Spleen (tissue), 11 donors: Measurements from ENCODE around the gene BEND5. TPM values are rescaled to one million over a fixed set of nuclear protein-coding genes. Genes with fewer than 3 reads are reported as not detected.

Experiments
- DNase-seq: peaks from one replicate; pipeline ENCODE4 v3.0.0-alpha.2; 2020
- H3K27ac ChIP-seq, 8 donors: fragments of 200-600 bp; sonication (generic) in 7 of 8; 1 replicate in 4 of 8; 2 replicates in 4 of 8; pipeline versions ENCODE4 v1.5.0 to v1.8.0; 2016 to 2021; ENCODE audit warnings: inconsistent platforms in 4 of 8, mild to moderate bottlenecking in 4 of 8, moderate library complexity in 1 of 8
- H3K27me3 ChIP-seq, 7 donors: fragments of 200-600 bp; sonication (generic) in 6 of 7; replicated peaks in 1 of 7; 1 replicate in 4 of 7; 2 replicates in 3 of 7; pipeline versions ENCODE4 v1.5.0 to v1.8.0; 2016 to 2021; ENCODE audit warnings: inconsistent platforms in 3 of 7, mild to moderate bottlenecking in 1 of 7
- H3K36me3 ChIP-seq, 6 donors: fragments of 200-600 bp; sonication (generic) in 5 of 6; 1 replicate in 4 of 6; 2 replicates in 2 of 6; pipeline versions ENCODE4 v1.5.0 to v1.8.0; 2016 to 2021; ENCODE audit warnings: inconsistent platforms in 2 of 6
- H3K4me1 ChIP-seq, 6 donors: fragments of 200-600 bp; sonication (generic) in 5 of 6; 1 replicate in 3 of 6; 2 replicates in 3 of 6; pipeline versions ENCODE4 v1.5.0 to v1.8.0; 2016 to 2021; ENCODE audit warnings: inconsistent platforms in 3 of 6
- H3K4me3 ChIP-seq, 8 donors: fragments of 200-600 bp; sonication (generic) in 7 of 8; 1 replicate in 4 of 8; 2 replicates in 4 of 8; pipeline versions ENCODE4 v1.5.0 to v1.8.0; 2016 to 2021; ENCODE audit warnings: inconsistent platforms in 4 of 8, mild to moderate bottlenecking in 4 of 8, moderate library complexity in 2 of 8
- H3K9me3 ChIP-seq, 8 donors: fragments of 200-600 bp; sonication (generic) in 7 of 8; 1 replicate in 4 of 8; 2 replicates in 4 of 8; pipeline versions ENCODE4 v1.5.0 to v1.8.0; 2016 to 2021; ENCODE audit warnings: inconsistent platforms in 4 of 8
- CTCF ChIP-seq, 11 experiments: fragments of 200-600 bp in 7 of 11; fragments of 450-650 bp in 4 of 11; sonication (generic) in 4 of 11; IDR thresholded peaks in 8 of 11; conservative IDR thresholded peaks in 3 of 11; 1 replicate in 7 of 11; 2 replicates in 4 of 11; pipeline versions ENCODE4 v1.4.0 to v1.8.0; 2016 to 2021; ENCODE audit warnings: antibody characterized with exemption in 11 of 11, inconsistent platforms in 4 of 11, mild to moderate bottlenecking in 1 of 11
- POLR2A ChIP-seq, 3 donors: fragments of 450-650 bp; IDR thresholded peaks; one replicate each; pipeline ENCODE4 v1.5.1; 2017; ENCODE audit warnings: antibody characterized with exemption in 3 of 3, mild to moderate bottlenecking in 1 of 3
- POLR2AphosphoS5 ChIP-seq, 3 donors: sonication (generic); formaldehyde crosslinking; IDR thresholded peaks; one replicate each; pipeline ENCODE4 v1.5.1; 2017; ENCODE audit warnings: antibody characterized with exemption in 3 of 3
- WGBS, 5 donors: extraction: QIAGEN DNeasy Blood & Tissue Kit in 3 of 5; methylation state at CpG; one replicate each; pipeline versions ENCODE4 v1.1.5 to v1.1.7; 2013 to 2018; 5-methylcytosine and 5-hydroxymethylcytosine counted together
- intact Hi-C: fragments of 100-400 bp; cut with DNase I; formaldehyde crosslinking; loops from one replicate; pipeline ENCODE4 v1.15.0; 2023; ENCODE audit warnings: low total_unique reads
- polyA plus RNA-seq, 3 donors: library from polyadenylated mRNA; stranded (reverse); fragments of 200-250 nt; gene quantifications; one replicate each; pipeline ENCODE4 v1.2.1, GENCODE V29; 2013
- total RNA-seq, 7 donors: library from RNA; depleted of rRNA in 3 of 7; stranded (reverse); fragments of >200 nt in 3 of 7; fragmentation: NEBNext Ultra II Directional in 4 of 7; extraction: Animal tissue kit (Norgen Biotek cat#: 25700) in 4 of 7; gene quantifications; one replicate each; pipeline versions ENCODE4 v1.1.0 to v1.2.1, GENCODE V29; 2016 to 2021
- donor health status: healthy with polysubstance abuse.
- donor health status: DM: no; HTN: no; CAD: no; lungs with moderate emphysema.
- donor health status: DM: no; HTN: no; CAD: no.
- donor health status: Bipolar disorder and iron deficiency.
- donor health status: healthy.
- donor health status: DM: no; HTN: no; CAD: no.
- donor health status: DM: yes; HTN: yes; CAD: no.

BEND5 gene
- total and polyA plus RNA-seq, 10 donors = 7.5 to 39.2 (median 16.1) TPM

GRCh38 chr1:48753293-48753692, 23.4 kb downstream of the BEND5 start:
- Histone ChIP-seq H3K27me3 (no peaks in the 10 kb centered on the region), H3K36me3 (peaks cover 0 to 73% (median 15%) of the 10 kb centered on the region in 6 donors), H3K9me3 (no peaks in the 10 kb centered on the region), H3K4me1 (peaks cover 0 to 80% (median 28%) of the 10 kb centered on the region in 6 donors), H3K4me3 (no peak overlapping the region), H3K27ac (no peak overlapping the region)
- intact Hi-C loops = no loop called here
- no peak for DNase-seq
- WGBS, 5 donors = 87 to 100% (median 95%) methylated on average over 1 of the region's 1 CpG
- TF ChIP-seq POLR2AphosphoS5 (IDR thresholded peaks at IDR 0.05) (no peak), POLR2A (IDR thresholded peaks at IDR 0.05) (no peak), CTCF (IDR thresholded peaks at IDR 0.05 in 8 of 11, conservative IDR thresholded peaks at IDR 0.05 in 3 of 11) (no peak)

GRCh38 chr1:48750109-48750508, 26.6 kb downstream of the BEND5 start:
- H3K36me3 ChIP-seq = peaks cover 0 to 67% (median 8%) of the 10 kb centered on the region in 6 donors
- H3K27ac ChIP-seq = peak overlapping the region in 5 of 8 donors; percentile 44 to 64 (median 45)
- intact Hi-C loops = no loop called here
- DNase-seq = peak; percentile 76
- peaks cover 0 to 66% (median 23%) of the 10 kb centered on the region in 6 donors for H3K4me1 ChIP-seq
- 35 to 68% (median 50%) methylated on average over 1 of the region's 1 CpG for WGBS, 5 donors
- TF ChIP-seq CTCF (IDR thresholded peaks at IDR 0.05 in 8 of 11, conservative IDR thresholded peaks at IDR 0.05 in 3 of 11) (peak in 10 of 11 experiments; percentile 21 to 66 (median 48)), POLR2A (IDR thresholded peaks at IDR 0.05) (no peak), POLR2AphosphoS5 (IDR thresholded peaks at IDR 0.05) (peak in 2 of 3 donors; percentile 4 to 28)
- H3K9me3 ChIP-seq = no peaks in the 10 kb centered on the region
- H3K27me3 ChIP-seq = no peaks in the 10 kb centered on the region
- no peak overlapping the region for H3K4me3 ChIP-seq

GRCh38 chr1:48749068-48749467, 27.6 kb downstream of the BEND5 start:
- no peak overlapping the region for H3K4me3 ChIP-seq
- TF ChIP-seq POLR2A (IDR thresholded peaks at IDR 0.05) = no peak
- no peak for TF ChIP-seq CTCF (IDR thresholded peaks at IDR 0.05 in 8 of 11, conservative IDR thresholded peaks at IDR 0.05 in 3 of 11)
- no peak for TF ChIP-seq POLR2AphosphoS5 (IDR thresholded peaks at IDR 0.05)
- WGBS, 5 donors = 87 to 90% (median 88%) methylated on average over 7 of the region's 7 CpGs
- DNase-seq = no peak
- no peaks in the 10 kb centered on the region for H3K27me3 ChIP-seq
- intact Hi-C loops = loop anchor here (5.0 kb wide), 1 partner anchor 68 kb away; no protein-coding TSS in a partner anchor
- no peak overlapping the region for H3K27ac ChIP-seq
- peaks cover 0 to 55% (median 23%) of the 10 kb centered on the region in 6 donors for H3K4me1 ChIP-seq
- H3K9me3 ChIP-seq = no peaks in the 10 kb centered on the region
- peaks cover 0 to 67% (median 5%) of the 10 kb centered on the region in 6 donors for H3K36me3 ChIP-seq

- TF ChIP-seq POLR2AphosphoS5 (IDR thresholded peaks at IDR 0.05) = no peak
- no peak for TF ChIP-seq POLR2A (IDR thresholded peaks at IDR 0.05)
- no peak for TF ChIP-seq CTCF (IDR thresholded peaks at IDR 0.05 in 8 of 11, conservative IDR thresholded peaks at IDR 0.05 in 3 of 11)
- H3K9me3 ChIP-seq = no peaks in the 10 kb centered on the region
- no peak overlapping the region for H3K27ac ChIP-seq
- DNase-seq = no peak
- H3K4me1 ChIP-seq = peaks cover 0 to 36% (median 21%) of the 10 kb centered on the region in 6 donors
- H3K36me3 ChIP-seq = peaks cover 0 to 72% (median 11%) of the 10 kb centered on the region in 6 donors
- no peak overlapping the region for H3K4me3 ChIP-seq
- H3K27me3 ChIP-seq = no peaks in the 10 kb centered on the region
- 82 to 95% (median 91%) methylated on average over 5 of the region's 5 CpGs for WGBS, 5 donors
- intact Hi-C loops = loop anchor here (5.0 kb wide), 1 partner anchor 70 kb away; no protein-coding TSS in a partner anchor
Measured at GRCh38 chr1:48746906-48747305, 29.8 kb downstream of the BEND5 start.
